SK-N-SH (cell line): ENCODE data around the gene TDRD1. TPM values are rescaled to one million over a fixed set of nuclear protein-coding genes. Genes with fewer than 3 reads are reported as not detected.

ENCODE experiments used
- CTCF ChIA-PET: fragments of 300-600, 350-600 bp; formaldehyde crosslinking; extraction: SDS; loops from one replicate; lab custom pipeline; 2021; lab: Yijun Ruan, JAX
- POLR2A ChIA-PET: fragments of 350-600 bp; sonication (Branson Sonifier 250); formaldehyde crosslinking; extraction: SDS; loops from one replicate; lab custom pipeline; 2020; ENCODE audit warnings: antibody characterized with exemption, inconsistent platforms; lab: Yijun Ruan, JAX
- DNase-seq: peaks from one replicate; pipeline ENCODE4 v3.0.0; 2012
- H2AFZ ChIP-seq: fragments of 200-600 bp; sonication (generic); 2 replicates; pipeline ENCODE4 v1.8.1; 2016; ENCODE audit warnings: antibody characterized with exemption, mild to moderate bottlenecking, low read depth
- H3F3A ChIP-seq: fragments of 200-600 bp; sonication (generic); replicated peaks from 2 replicates; pipeline ENCODE3; 2016; ENCODE audit warnings: antibody characterized with exemption, mild to moderate bottlenecking; ENCODE audit not compliant: insufficient read depth
- H3K27ac ChIP-seq, 2 experiments: fragments of 200-500 bp in 1 of 2; fragments of 200-600 bp in 1 of 2; sonication (Bioruptor generic) in 1 of 2; sonication (generic), shearing (Covaris generic) in 1 of 2; 2 replicates each; pipeline versions ENCODE4 v1.5.1 to v1.6.1; 2014 to 2016; ENCODE audit warnings: low read depth in 2 of 2, inconsistent platforms in 1 of 2, low read length in 1 of 2, mild to moderate bottlenecking in 1 of 2, mixed read lengths in 1 of 2
- H3K27me3 ChIP-seq: fragments of 200-600 bp; sonication (generic), shearing (Covaris generic); 2 replicates; pipeline ENCODE4 v1.6.1; 2016; ENCODE audit warnings: mixed run types; ENCODE audit not compliant: insufficient read depth
- H3K36me3 ChIP-seq, 2 experiments: fragments of 200-500 bp in 1 of 2; fragments of 200-600 bp in 1 of 2; sonication (Bioruptor generic) in 1 of 2; sonication (generic) in 1 of 2; replicated peaks in 1 of 2; 2 replicates each; pipeline versions ENCODE3 to v1.5.1; 2014 to 2016; ENCODE audit warnings: low read length in 1 of 2, mild to moderate bottlenecking in 1 of 2; ENCODE audit not compliant: insufficient read depth in 2 of 2, control insufficient read depth in 1 of 2
- H3K4me1 ChIP-seq, 2 experiments: fragments of 200-500 bp in 1 of 2; fragments of 200-600 bp in 1 of 2; sonication (Bioruptor generic) in 1 of 2; sonication (generic), shearing (Covaris generic) in 1 of 2; 2 replicates each; pipeline versions ENCODE4 v1.5.1 to v1.6.1; 2014 to 2016; ENCODE audit warnings: low read depth in 1 of 2, low read length in 1 of 2, mixed run types in 1 of 2; ENCODE audit not compliant: insufficient read depth in 2 of 2, control insufficient read depth in 1 of 2
- H3K4me2 ChIP-seq: fragments of 200-600 bp; sonication (generic), shearing (Covaris generic); 2 replicates; pipeline ENCODE4 v1.6.1; 2017; ENCODE audit warnings: mixed run types
- H3K4me3 ChIP-seq, 2 experiments: fragments of 200-500 bp in 1 of 2; fragments of 200-600 bp in 1 of 2; sonication (Bioruptor generic) in 1 of 2; sonication (generic), shearing (Covaris generic) in 1 of 2; 2 replicates each; pipeline versions ENCODE4 v1.5.1 to v1.8.1; 2014 to 2016; ENCODE audit warnings: low read depth in 2 of 2, inconsistent platforms in 1 of 2, low read length in 1 of 2, mild to moderate bottlenecking in 1 of 2, mixed read lengths in 1 of 2, moderate library complexity in 1 of 2
- H3K79me2 ChIP-seq: fragments of 200-600 bp; sonication (generic); 2 replicates; pipeline ENCODE4 v1.8.1; 2017; ENCODE audit warnings: mild to moderate bottlenecking; ENCODE audit not compliant: insufficient read depth
- H3K9ac ChIP-seq: fragments of 200-600 bp; sonication (generic); 2 replicates; pipeline ENCODE4 v1.6.1; 2017; ENCODE audit warnings: mixed run types
- H3K9me2 ChIP-seq: fragments of 200-600 bp; sonication (generic); 2 replicates; pipeline ENCODE4 v1.6.1; 2017; ENCODE audit warnings: mixed run types
- H3K9me3 ChIP-seq: fragments of 200-600 bp; sonication (generic); 2 replicates; pipeline ENCODE4 v1.6.1; 2017; ENCODE audit warnings: mixed run types, mild to moderate bottlenecking, moderate library complexity
- H4K20me1 ChIP-seq: fragments of 200-600 bp; sonication (generic); 2 replicates; pipeline ENCODE4 v1.6.1; 2017; ENCODE audit warnings: mild to moderate bottlenecking, mixed run types; ENCODE audit not compliant: insufficient read depth
- CTCF ChIP-seq: fragments of 200-600 bp; sonication (generic); IDR thresholded peaks from 2 replicates; pipeline ENCODE4 v1.6.1; 2017; ENCODE audit warnings: antibody characterized with exemption, mild to moderate bottlenecking, moderate library complexity
- ELF1 ChIP-seq: IDR thresholded peaks from 2 replicates; pipeline ENCODE4 v1.4.0; 2012
- EZH2phosphoT487 ChIP-seq: fragments of 200-600 bp; sonication (generic); IDR thresholded peaks from 2 replicates; pipeline ENCODE4 v1.6.1; 2017; ENCODE audit warnings: low read depth, mixed run types, mild to moderate bottlenecking, antibody characterized with exemption, moderate library complexity, borderline replicate concordance
- FOXM1 ChIP-seq: IDR thresholded peaks from 2 replicates; pipeline ENCODE4 v1.4.0; 2012; ENCODE audit warnings: low read depth, mild to moderate bottlenecking
- GABPA ChIP-seq: IDR thresholded peaks from 2 replicates; pipeline ENCODE4 v1.4.0; 2012; ENCODE audit warnings: low read depth, mild to moderate bottlenecking
- IRF3 ChIP-seq: fragments of 150-350 bp; IDR thresholded peaks from 2 replicates; pipeline ENCODE4 v1.6.1; 2016; ENCODE audit warnings: mild to moderate bottlenecking, low read depth, low read length
- MEF2A ChIP-seq: IDR thresholded peaks from 2 replicates; pipeline ENCODE4 v1.4.0; 2012; ENCODE audit warnings: low read depth, borderline replicate concordance
- NRF1 ChIP-seq: IDR thresholded peaks from 2 replicates; pipeline ENCODE4 v1.6.1; 2012; ENCODE audit warnings: low read depth, mild to moderate bottlenecking, low read length
- PBX3 ChIP-seq: IDR thresholded peaks from 2 replicates; pipeline ENCODE4; 2012
- POLR2AphosphoS5 ChIP-seq: IDR thresholded peaks from 2 replicates; pipeline ENCODE4 v1.6.1; 2012; ENCODE audit warnings: low read depth, low read length
- RCOR1 ChIP-seq: fragments of 150-350 bp; IDR thresholded peaks from 2 replicates; pipeline ENCODE4 v1.6.1; 2017; ENCODE audit warnings: antibody characterized with exemption, low read length
- REST ChIP-seq: IDR thresholded peaks from 2 replicates; pipeline ENCODE4 v1.6.1; 2012; ENCODE audit warnings: mild to moderate bottlenecking, low read depth, low read length, moderate library complexity
- RFX5 ChIP-seq: IDR thresholded peaks from 2 replicates; pipeline ENCODE4 v1.6.1; 2012; ENCODE audit warnings: mild to moderate bottlenecking, improper control_type of control experiment, low read length
- RXRA ChIP-seq: IDR thresholded peaks from 2 replicates; pipeline ENCODE4 v1.4.0; 2012; ENCODE audit warnings: low read depth, mild to moderate bottlenecking, borderline replicate concordance
- SIN3A ChIP-seq: IDR thresholded peaks from 2 replicates; pipeline ENCODE4 v1.6.1; 2012; ENCODE audit warnings: low read depth, mild to moderate bottlenecking, low read length, moderate library complexity, borderline replicate concordance
- TCF12 ChIP-seq: IDR thresholded peaks from 2 replicates; pipeline ENCODE4 v1.4.0; 2012
- TEAD4 ChIP-seq: IDR thresholded peaks from 2 replicates; pipeline ENCODE4 v1.4.0; 2012; ENCODE audit warnings: mild to moderate bottlenecking, borderline replicate concordance; ENCODE audit not compliant: insufficient read depth
- USF1 ChIP-seq: IDR thresholded peaks from 2 replicates; pipeline ENCODE4 v1.4.0; 2012; ENCODE audit warnings: low read depth, borderline replicate concordance
- USF2 ChIP-seq: fragments of 150-350 bp; IDR thresholded peaks from 2 replicates; pipeline ENCODE4 v1.6.1; 2017; ENCODE audit warnings: antibody characterized with exemption, low read length, low read depth, borderline replicate concordance
- WGBS: methylation state at CpG from one replicate; pipeline ENCODE4 v1.1.6; 2017; ENCODE audit warnings: low lambda C conversion rate; 5-methylcytosine and 5-hydroxymethylcytosine counted together
- polyA plus RNA-seq, 3 experiments: library from polyadenylated mRNA; depleted of rRNA; stranded (reverse); fragments of >200 nt; gene quantifications; 2 replicates each; pipeline ENCODE4 v1.2.3, GENCODE V29; 2012

The TDRD1 gene
- polyA plus RNA-seq, 1 of the 3 experiments (the other 2 are of a cell fraction), result not detected

GRCh38 chr10:114208351-114208750, 29.2 kb downstream of the TDRD1 start:
- no peak for DNase-seq
- H3K27me3 ChIP-seq, result peaks cover 4% of the 10 kb centered on the region; the same call in 1 of the 2 replicates
- H4K20me1 ChIP-seq, result no peaks in the 10 kb centered on the region
- H3K9me3 ChIP-seq, result no peaks in the 10 kb centered on the region
- H3K27ac ChIP-seq, result no peak overlapping the region
- H3K4me2 ChIP-seq, result no peak overlapping the region
- no peaks in the 10 kb centered on the region for H3K79me2 ChIP-seq
- TF ChIP-seq EZH2phosphoT487 (no peak), IRF3 (no peak), NRF1 (no peak), SIN3A (no peak)
- TF ChIP-seq, all 33 proteins: peak for 0
- H3K9ac ChIP-seq, result no peak overlapping the region
- H2AFZ ChIP-seq, result no peak overlapping the region
- no peak overlapping the region for H3K4me3 ChIP-seq
- 82% methylated on average over 2 of the region's 2 CpGs for WGBS
- no peaks in the 10 kb centered on the region for H3K9me2 ChIP-seq
- ChIA-PET CTCF (interaction anchor here (1.6 kb wide), 1 partner anchor 96 kb away, joined by 5 read pairs; no protein-coding TSS in a partner anchor), POLR2A (no interaction called here)
- no peaks in the 10 kb centered on the region for H3K4me1 ChIP-seq
- no peaks in the 10 kb centered on the region for H3K36me3 ChIP-seq
- H3F3A ChIP-seq, result no peaks in the 10 kb centered on the region

- Histone ChIP-seq H3K79me2 (no peaks in the 10 kb centered on the region), H4K20me1 (no peaks in the 10 kb centered on the region), H3K27me3 (peaks cover 10% of the 10 kb centered on the region; the same call in 1 of the 2 replicates), H3K9ac (no peak overlapping the region), H3F3A (no peaks in the 10 kb centered on the region), H3K9me2 (no peaks in the 10 kb centered on the region), H3K4me2 (no peak overlapping the region), H2AFZ (no peak overlapping the region), H3K4me3 (no peak overlapping the region), H3K4me1 (no peaks in the 10 kb centered on the region), H3K9me3 (no peaks in the 10 kb centered on the region), H3K36me3 (no peaks in the 10 kb centered on the region), H3K27ac (no peak overlapping the region)
- ChIA-PET CTCF (interaction anchor here (1.0 kb wide), 1 partner anchor 9 kb away, joined by 4 read pairs; no protein-coding TSS in a partner anchor), POLR2A (no interaction called here)
- DNase-seq, result no peak
- 26% methylated on average over 2 of the region's 2 CpGs for WGBS
- TF ChIP-seq RFX5 (no peak), ELF1 (no peak), PBX3 (no peak), USF2 (no peak), CTCF (no peak), REST (no peak), MEF2A (no peak), POLR2AphosphoS5 (no peak), FOXM1 (no peak), TEAD4 (no peak), TCF12 (no peak), USF1 (no peak), GABPA (no peak), RXRA (no peak), RCOR1 (no peak)
These were observed 33.0 kb downstream of the TDRD1 start for GRCh38 chr10:114212153-114212552.
